HG03354 (cell line): ENCODE data around the gene DCST2.

Experiments
- ATAC-seq: cut with Tn5 transposase; IDR thresholded peaks from one replicate; pipeline ENCODE4 v1.9.1; 2021; ENCODE audit warnings: mild to moderate bottlenecking; ENCODE audit not compliant: unreplicated experiment, poor library complexity, severe bottlenecking

DCST2 gene

GRCh38 chr1:155033524-155033923, at the start of gene DCST2, which contains the start of gene DCST1:
Gene DCST2 (minus strand): TSS chr1:155033781. CDS start chr1:155033701, 80 bp downstream.
Gene DCST1 (plus strand): TSS chr1:155033824. CDS start chr1:155034037, 213 bp downstream.
- ATAC-seq = no peak

- no peak for ATAC-seq
Measured at GRCh38 chr1:155083052-155083541, 49.5 kb upstream of the DCST2 start.

GRCh38 chr1:155082301-155083051, 48.9 kb upstream of the DCST2 start:
- no peak for ATAC-seq

GRCh38 chr1:155081472-155082300, 48.1 kb upstream of the DCST2 start:
- ATAC-seq = no peak

- no peak for ATAC-seq
Measured at GRCh38 chr1:155080312-155081228, 47.0 kb upstream of the DCST2 start.

GRCh38 chr1:155079487-155080311, 46.1 kb upstream of the DCST2 start:
- no peak for ATAC-seq

- no peak for ATAC-seq
Measured at GRCh38 chr1:155079210-155079486, 45.6 kb upstream of the DCST2 start.

- ATAC-seq = no peak
Measured at GRCh38 chr1:155078469-155079209, 45.1 kb upstream of the DCST2 start, which contains the start of gene EFNA3. Gene EFNA3 (plus strand): TSS chr1:155078837. CDS start chr1:155078942, 105 bp downstream.

GRCh38 chr1:155077758-155078445, 44.3 kb upstream of the DCST2 start:
- no peak for ATAC-seq

- no peak for ATAC-seq
Measured at GRCh38 chr1:155077346-155077745, 43.8 kb upstream of the DCST2 start.

- no peak for ATAC-seq
Measured at GRCh38 chr1:155076371-155076770, 42.8 kb upstream of the DCST2 start.

GRCh38 chr1:155075535-155075934, 42.0 kb upstream of the DCST2 start:
- no peak for ATAC-seq

- no peak for ATAC-seq
Measured at GRCh38 chr1:155073377-155074242, 40.0 kb upstream of the DCST2 start.

- no peak for ATAC-seq
Measured at GRCh38 chr1:155072531-155073289, 39.1 kb upstream of the DCST2 start.

GRCh38 chr1:155071701-155072100, 38.1 kb upstream of the DCST2 start:
- ATAC-seq = no peak
